AG10803 (cell line): ENCODE measurements around the gene CXXC5.
A peak's percentile ranks its signal among the peaks of the same experiment; 100 is the strongest.

Source experiments
- DNase-seq: peaks from one replicate; pipeline ENCODE4 v3.0.0; 2010; ENCODE audit warnings: low read depth
- H3K4me3 ChIP-seq: 2 replicates; pipeline ENCODE4 v1.5.1; 2011; ENCODE audit warnings: mild to moderate bottlenecking, low read length, control low read depth
- CTCF ChIP-seq: conservative IDR thresholded peaks from 2 replicates; pipeline ENCODE4 v1.5.1; 2011; ENCODE audit warnings: mild to moderate bottlenecking, low read length, control low read depth, inconsistent platforms

CXXC5 gene

GRCh38 chr5:139644646-139645429 lies 3.3 kb upstream of the CXXC5 start:
- H3K4me3 ChIP-seq: no peak overlapping the region
- DNase-seq: no peak
- no peak for TF ChIP-seq CTCF

GRCh38 chr5:139645430-139645871 lies 2.7 kb upstream of the CXXC5 start:
- DNase-seq: no peak

DNA sequence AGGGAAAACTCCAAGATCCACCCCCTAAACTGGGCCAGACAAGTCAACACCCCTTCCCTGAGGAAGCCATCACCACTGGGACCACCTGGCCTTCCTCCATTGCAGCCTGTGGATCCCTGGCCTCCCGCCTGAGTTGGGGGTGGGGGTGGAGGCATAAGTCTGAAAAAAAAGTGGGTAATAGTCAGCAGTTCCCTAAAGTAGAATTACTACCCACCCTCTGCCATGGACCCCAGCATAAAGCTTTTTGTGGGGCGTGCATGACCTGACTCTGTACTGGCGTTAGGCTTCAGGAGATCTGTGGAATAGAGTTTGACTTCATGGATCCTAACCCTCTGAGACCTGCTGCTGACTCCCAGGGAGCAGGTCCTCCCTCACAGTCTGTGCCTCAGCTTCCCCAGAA lies 2.0 kb upstream of the CXXC5 start:
- no peak for DNase-seq
- no peak overlapping the region for H3K4me3 ChIP-seq
- no peak for TF ChIP-seq CTCF

More at GRCh38 chr5:139645430-139645871, 2.7 kb upstream of the CXXC5 start:
- H3K4me3 ChIP-seq: no peak overlapping the region
- TF ChIP-seq CTCF: no peak

DNA sequence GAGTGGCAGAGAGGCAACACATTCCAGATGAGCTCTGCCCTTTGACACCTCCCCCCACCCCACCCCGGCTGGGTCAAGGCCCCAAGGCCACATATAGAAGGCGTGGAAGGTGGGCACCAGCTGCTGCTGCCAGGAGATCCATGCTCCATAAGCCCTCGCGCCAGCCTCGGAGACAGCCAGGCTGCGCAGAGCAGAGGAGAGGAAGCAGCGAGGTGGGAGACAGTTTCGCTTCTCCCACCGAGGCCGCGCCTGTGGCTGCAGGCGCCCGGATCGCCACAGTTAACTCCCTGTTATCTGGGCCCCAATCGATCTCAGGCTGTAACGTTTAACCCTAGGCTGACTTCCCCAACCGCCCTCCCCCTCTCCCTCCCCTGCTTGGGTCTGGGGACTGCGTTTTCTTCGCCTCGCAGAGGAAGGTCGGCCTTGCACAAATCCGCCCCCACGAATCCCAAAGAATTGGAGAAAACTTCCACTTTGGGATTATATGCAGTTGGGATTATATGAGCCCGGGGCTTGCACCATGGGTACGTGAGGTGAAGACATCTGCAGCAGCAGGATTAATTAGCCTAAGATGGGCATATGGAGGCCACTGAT lies 1.1 kb upstream of the CXXC5 start:
- peak overlapping the region; percentile 53 for H3K4me3 ChIP-seq
- DNase-seq: no peak
- TF ChIP-seq CTCF: no peak

DNA sequence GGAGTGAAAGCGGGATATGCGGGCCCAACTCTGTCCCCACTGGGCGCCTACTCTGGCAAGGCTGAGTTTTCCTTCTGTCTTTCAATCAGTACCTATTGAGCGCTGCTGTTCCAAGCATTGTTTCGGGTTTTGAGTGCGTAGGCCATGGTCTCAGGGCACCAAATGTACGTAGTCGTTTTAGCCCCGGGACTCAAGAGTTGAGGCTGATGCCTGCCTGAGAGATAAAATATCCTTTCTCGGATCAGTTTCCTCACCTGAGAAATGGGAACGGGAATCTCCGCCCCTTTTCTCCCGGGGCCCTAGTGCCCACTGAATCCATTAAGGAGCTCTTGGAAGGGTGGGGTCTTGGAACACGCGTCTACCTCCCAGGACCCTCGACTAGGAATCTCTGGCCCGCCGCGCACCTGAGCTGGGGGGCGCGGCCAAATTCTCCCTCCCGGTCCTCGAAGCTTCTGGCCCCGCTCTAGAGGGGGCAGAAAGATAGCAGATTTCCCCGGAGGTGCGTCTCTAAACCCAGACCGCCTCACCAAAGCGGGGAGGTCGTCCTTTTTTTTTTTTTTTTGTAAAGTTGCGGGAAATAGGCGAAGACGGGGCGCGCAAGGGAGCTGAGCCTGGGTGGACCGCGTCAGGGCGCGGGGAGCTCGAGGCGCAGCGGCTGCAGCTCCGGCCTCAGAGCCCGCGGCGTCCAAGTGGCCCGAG lies 494 bp upstream of the CXXC5 start:
- no peak for TF ChIP-seq CTCF
- no peak for DNase-seq
- H3K4me3 ChIP-seq: peak overlapping the region; percentile 53

DNA sequence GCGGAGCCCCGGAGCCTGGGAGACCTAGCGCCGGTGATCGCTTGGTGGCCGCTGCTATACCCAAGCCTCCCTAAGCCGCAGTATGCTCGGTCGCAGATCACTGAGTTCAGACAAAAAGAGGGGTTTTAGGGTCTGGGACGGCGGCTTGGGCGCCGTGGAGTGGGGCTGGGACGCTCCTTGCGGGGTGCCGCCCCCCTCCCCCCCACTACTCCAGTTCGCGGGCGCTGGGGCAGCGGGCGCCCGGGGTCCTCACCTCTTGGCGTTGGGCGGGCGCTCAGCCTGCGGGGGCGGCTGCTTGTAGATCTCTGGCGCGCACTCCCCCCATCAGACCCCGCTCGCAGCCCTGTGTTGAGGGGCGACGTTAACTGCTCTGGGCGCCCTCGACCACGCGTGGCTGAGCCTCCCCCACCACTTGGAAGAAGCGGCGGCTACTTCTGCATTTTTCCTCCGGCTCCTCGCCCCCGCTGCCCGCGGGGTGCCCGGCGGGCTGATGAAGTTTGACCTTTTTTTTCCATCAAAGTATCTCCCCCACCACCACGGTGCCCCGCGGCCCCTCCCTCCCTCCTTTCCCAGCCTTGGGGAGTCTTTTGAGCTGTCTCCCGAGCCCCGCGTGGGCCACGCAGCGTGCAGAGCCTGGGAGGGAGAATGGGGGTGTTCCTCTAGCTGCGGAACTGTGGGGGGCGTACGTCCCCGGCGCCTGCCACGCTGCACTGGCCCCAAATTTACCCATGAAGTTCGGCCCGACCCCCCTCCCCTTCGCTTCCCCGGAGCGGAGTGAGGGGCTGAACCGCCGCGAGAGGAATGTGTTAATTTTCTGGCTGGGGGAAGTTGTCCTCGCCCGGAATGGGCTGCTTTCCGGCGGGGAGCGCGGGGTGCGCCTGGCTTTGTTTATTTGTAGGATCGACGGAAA lies 1.2 kb downstream of the CXXC5 start:
- no peak for TF ChIP-seq CTCF
- peak overlapping the region; percentile 85 for H3K4me3 ChIP-seq
- DNase-seq: no peak
